H1 (cell line): ENCODE measurements around the gene GNB1.

Source experiments
- BCL11A ChIP-seq, 2 experiments: IDR thresholded peaks; one replicate each; pipeline ENCODE4 v1.6.1; 2011; ENCODE audit warnings: low read depth in 2 of 2, low read length in 2 of 2, mild to moderate bottlenecking in 2 of 2
- EZH2 ChIP-seq: fragments of 200-600 bp; sonication (generic); IDR thresholded peaks from 2 replicates; pipeline ENCODE4 v1.7.1; 2012; ENCODE audit warnings: low read depth, mild to moderate bottlenecking, moderate library complexity, low read length, inconsistent platforms; ENCODE audit not compliant: severe bottlenecking
- MAFK ChIP-seq: IDR thresholded peaks from 2 replicates; pipeline ENCODE4 v1.6.1; 2012; ENCODE audit warnings: low read depth, mild to moderate bottlenecking, improper control_type of control experiment, low read length
- TF ChIP-seq, protein P1 (sequence below), 3 experiments: IDR thresholded peaks; 1 replicate in 2 of 3; 2 replicates in 1 of 3; pipeline versions ENCODE4 v1.5.1 to v1.6.1; 2011; ENCODE audit warnings: low read length in 3 of 3, mild to moderate bottlenecking in 3 of 3, inconsistent platforms in 2 of 3, low read depth in 1 of 3, moderate library complexity in 1 of 3; ENCODE audit not compliant: insufficient read depth in 1 of 3; ENCODE audit errors: control extremely low read depth in 1 of 3

DNA sequence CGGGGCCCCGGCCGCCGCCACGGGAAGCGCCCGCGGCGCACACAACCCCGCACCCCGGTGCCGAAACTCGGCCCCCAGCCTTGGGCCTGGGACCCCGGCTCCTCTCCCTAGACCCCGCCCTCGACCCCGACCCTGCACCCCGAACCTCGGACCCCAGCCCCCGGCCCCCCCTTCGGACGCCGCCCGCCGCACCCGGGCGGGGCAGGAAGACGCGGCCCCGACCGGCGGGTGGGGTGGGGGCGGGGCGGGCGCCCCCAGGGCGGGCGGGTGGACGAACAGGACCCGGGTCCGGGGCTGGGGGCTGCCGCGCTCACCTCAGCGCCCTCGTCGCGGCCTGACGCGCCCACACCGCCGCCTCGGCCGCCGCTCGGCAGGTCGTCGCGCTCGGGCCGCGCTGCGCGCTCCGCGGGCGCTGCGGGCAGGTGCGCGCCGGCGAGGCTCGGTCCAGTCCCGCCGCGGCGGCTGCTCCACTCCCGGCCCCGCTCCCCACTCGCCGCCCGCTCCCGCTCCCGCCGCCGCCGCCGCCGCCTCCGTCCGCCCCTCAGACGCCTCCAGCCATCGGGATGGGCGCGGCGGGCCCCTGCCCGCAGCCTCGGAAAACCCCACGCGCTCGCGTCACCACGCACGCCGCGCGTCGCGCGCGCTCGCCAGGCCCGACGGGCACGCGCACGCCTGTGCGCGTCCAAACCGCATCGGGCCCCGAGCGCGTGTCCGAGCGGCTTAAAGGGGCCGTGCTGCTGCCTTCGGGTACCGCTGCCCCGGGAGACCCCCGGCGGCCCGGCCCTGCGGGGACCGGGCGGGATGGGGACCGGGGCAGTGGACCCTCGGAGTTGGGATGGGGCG, at the start of gene GNB1:
- TF ChIP-seq EZH2 (no peak), MAFK (no peak), BCL11A (IDR thresholded peaks at IDR 0.05; ENCODE audit: low read depth in 2 of 2, low read length in 2 of 2) (no peak)
- TF ChIP-seq, protein P1, sequence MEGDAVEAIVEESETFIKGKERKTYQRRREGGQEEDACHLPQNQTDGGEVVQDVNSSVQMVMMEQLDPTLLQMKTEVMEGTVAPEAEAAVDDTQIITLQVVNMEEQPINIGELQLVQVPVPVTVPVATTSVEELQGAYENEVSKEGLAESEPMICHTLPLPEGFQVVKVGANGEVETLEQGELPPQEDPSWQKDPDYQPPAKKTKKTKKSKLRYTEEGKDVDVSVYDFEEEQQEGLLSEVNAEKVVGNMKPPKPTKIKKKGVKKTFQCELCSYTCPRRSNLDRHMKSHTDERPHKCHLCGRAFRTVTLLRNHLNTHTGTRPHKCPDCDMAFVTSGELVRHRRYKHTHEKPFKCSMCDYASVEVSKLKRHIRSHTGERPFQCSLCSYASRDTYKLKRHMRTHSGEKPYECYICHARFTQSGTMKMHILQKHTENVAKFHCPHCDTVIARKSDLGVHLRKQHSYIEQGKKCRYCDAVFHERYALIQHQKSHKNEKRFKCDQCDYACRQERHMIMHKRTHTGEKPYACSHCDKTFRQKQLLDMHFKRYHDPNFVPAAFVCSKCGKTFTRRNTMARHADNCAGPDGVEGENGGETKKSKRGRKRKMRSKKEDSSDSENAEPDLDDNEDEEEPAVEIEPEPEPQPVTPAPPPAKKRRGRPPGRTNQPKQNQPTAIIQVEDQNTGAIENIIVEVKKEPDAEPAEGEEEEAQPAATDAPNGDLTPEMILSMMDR (IDR thresholded peaks at IDR 0.05; ENCODE audit: control extremely low read depth in 1 of 3, insufficient read depth in 1 of 3, low read depth in 1 of 3, low read length in 3 of 3) = no peak
